Activated CD8-positive, alpha-beta memory T cell treated with anti-CD3 and anti-CD28 coated beads for 24 hours (primary cell): ENCODE results near the gene COX19.
"Not testable (repeated sequence)": the region's sequence is repeated elsewhere in the genome, so short reads cannot be mapped to it uniquely, and the experiment has no call there.

Source experiments
- DNase-seq: peaks from one replicate; pipeline ENCODE4 v3.0.0-alpha.2; 2020

The COX19 gene

GRCh38 chr7:976901-977325 is 1.6 kb upstream of the COX19 start:
- DNase-seq, result no peak

DNA sequence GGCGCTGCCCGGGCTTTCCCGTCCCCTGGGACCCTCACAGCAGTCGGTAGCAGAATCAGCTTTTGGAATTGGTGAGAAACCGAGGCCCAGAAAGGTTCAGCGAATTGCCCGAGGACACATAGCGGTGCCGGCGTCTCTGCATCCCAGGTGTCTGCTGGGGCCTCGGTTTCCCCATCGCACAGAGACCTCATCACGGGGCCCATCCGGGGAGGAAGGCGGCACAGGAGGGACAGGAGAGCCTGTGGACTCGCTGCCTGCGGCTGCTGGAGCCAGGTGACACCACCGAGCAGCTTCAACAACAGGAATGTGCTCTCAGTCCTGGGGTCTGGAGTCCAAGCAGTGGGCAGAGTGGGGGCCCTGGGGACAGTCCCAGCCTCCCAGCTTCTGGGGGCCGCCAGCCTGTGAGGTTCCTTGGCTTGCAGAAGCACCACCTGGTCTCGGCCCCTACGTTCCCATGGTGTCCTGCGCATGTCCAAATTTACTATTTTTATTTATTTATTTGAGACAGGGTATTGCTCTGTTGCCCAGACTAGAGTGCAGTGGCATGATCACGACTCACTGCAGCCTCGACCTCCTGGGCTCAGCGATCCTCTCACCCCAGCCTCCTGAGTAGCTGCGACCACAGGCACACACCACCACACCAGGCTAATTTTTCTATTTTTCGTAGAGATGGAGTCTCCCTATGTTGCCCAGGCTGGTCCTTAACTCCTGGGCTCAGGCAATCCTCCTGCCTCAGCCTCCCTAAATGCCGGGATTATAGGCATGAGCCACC is 539 bp upstream of the COX19 start:
- DNase-seq, result no peak

DNA sequence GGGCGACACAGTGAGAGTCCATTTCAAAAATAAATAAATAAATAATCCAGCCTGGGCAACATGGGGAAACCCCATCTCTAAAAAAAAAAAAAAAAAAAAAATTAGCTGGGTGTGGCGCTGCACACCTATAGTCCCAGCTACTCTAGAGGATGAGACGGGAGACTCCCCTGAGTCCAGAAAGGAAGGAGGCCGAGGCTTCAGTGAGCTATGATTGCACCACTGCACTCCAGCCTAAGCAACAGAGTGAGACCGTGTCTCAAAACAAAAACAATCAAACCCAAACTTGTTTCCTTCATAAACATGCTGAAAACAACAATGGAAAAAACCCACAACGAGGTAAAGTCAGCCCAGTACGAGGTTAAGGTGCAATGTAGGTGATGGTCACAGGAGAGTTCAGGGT is 1.2 kb downstream of the COX19 start:
- DNase-seq, result no peak

- DNase-seq, result no peak
These were observed 2.0 kb downstream of the COX19 start for GRCh38 chr7:973312-973711.

DNA sequence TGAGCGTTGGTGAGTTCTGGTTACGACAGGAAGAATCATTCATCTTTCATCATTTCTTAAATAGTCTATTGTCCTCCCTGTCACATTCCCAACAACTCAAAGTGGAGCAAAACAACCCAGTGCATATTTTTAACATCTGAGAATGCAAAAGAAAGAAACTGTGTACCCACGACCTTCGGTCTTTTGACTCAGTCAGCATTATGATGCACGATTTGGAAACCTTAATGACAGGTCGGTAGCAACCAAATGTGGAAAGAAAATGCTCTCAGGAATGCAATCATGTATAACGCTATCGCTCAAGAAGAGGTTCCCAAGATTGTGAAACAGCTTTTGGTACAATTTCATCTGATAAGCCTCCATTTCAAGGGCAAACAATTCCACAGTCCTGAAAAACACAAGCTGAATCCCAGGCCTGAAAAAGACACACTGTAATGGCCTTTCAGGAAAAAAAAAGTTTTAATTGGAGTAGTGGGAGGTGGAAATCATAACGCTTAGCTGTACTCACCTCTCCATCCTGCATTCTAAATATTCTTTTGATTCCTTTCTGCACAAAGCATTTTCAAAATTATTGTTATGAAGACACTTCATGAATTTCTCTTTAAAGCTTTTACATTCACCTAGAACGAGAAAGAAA is 2.6 kb downstream of the COX19 start:
- no peak for DNase-seq

- DNase-seq, result no peak
These were observed 3.2 kb downstream of the COX19 start for GRCh38 chr7:972110-972509.

DNA sequence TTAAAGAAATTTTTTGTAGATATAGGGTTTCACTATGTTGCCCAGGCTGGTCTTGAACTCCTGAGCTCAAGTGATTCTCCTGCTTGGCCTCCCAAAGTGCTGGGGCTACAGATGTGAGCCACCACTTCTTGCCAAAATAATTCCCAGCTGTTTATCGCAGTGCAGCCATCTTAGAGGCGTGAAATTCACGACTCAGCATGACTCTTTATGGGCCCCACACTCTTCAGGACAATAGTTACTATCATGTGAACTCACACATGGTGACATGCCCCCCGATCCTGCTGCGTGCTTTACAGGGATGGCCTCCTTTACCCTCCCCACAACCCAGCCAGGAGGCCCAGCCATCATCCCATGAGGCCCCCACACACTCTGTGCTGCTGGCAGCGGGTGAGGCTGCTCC is 4.6 kb downstream of the COX19 start:
- DNase-seq, result no peak

DNA sequence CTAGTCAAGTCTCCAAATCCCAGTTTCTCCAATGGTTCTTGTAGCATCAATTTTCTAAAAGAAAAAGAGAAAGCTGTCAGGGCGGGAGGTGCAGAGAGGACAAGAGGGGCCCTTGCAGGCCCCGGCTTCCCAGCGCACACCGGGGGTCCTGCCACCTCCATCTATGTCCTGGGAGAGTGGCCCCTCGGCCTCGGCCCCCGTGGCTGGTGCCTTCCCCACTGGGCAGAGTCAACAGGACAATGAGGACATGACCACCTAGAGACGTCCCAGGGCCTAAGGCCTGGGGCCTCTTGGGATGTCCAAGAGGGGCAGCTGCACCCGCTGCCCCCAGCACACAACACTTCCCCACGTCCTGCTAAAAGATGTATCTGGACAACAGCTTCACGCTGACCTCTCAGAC is 5.9 kb downstream of the COX19 start:
- no peak for DNase-seq

DNA sequence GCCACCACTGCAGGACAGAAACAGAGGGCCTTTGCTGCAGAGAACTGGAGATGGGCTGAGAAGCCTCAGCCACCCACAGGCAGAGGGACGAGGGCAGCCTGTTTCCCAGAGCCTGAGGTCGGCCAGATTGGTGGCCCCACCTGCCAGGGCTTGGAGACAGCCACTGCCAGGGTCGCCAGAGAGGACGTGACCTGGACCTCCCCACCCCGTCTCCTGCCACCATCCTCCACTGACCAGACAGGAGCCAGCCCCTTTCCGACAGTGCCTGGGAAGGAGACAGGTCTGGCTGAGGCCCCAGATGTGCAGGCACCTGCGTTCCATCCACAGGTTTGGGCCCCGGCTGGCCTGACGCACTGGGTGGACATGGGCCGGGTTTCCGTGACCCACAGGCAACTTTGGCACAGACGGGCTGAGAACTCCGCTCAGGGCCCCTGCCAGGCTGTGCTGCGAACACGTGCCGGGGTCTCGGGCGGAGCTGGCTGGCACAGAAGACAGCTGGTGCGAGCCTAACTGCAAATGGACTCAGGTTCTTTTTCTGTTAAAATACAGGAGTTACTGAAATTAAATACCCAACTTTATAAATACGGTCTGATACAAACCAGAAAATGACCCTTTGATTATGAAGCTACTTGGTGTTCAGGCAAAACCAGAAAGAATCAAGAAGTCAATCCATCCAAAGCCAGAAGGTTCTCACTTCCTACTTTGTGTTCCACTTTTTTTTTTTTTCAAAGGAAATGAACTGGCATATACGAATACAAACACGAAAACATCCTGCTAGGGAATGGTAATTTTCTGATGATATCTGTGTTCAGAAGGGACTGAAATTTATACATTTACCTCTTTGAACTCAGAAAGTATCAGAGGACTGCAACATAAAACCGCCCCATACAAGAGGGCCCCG is 6.9 kb downstream of the COX19 start:
- DNase-seq, result no peak

- no peak for DNase-seq
These were observed 7.8 kb downstream of the COX19 start for GRCh38 chr7:967361-968082.

DNA sequence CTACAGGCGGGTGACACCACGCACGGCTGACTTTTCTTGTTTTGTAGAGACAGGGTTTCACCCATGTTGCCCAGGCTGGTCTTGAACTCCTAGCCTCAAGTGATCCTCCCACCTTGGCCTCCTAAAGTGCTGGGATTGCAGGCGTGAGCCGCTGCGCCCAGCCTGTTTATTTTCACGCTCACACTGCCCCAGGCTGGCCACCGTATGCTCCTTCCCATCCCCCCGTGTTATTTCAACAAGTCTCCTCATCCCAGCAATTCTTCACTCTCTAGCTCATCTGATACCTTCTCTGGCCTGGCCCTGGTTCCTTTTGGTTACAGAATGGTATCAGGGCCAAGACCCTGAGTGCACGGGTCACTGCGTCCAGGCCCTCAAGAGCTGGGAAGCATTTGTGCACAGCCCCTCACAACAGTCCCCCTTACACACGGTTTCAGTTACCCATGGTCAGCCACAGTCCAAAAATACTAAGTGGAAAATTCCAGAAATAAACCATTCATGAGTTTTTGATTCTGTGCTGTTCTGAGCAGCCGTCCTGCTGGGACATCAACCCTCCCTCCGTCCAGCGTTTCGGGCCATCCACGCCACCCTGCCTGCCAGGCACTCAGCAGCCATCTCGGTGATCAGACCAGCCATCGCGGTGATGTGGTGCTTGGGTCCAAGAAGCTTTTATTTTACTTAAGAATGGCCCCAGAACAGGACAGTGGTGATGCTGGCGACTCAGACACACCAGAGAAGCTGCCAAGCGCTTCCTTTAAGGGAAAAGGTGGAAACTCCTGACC is 8.9 kb downstream of the COX19 start:
- DNase-seq, result no peak

DNA sequence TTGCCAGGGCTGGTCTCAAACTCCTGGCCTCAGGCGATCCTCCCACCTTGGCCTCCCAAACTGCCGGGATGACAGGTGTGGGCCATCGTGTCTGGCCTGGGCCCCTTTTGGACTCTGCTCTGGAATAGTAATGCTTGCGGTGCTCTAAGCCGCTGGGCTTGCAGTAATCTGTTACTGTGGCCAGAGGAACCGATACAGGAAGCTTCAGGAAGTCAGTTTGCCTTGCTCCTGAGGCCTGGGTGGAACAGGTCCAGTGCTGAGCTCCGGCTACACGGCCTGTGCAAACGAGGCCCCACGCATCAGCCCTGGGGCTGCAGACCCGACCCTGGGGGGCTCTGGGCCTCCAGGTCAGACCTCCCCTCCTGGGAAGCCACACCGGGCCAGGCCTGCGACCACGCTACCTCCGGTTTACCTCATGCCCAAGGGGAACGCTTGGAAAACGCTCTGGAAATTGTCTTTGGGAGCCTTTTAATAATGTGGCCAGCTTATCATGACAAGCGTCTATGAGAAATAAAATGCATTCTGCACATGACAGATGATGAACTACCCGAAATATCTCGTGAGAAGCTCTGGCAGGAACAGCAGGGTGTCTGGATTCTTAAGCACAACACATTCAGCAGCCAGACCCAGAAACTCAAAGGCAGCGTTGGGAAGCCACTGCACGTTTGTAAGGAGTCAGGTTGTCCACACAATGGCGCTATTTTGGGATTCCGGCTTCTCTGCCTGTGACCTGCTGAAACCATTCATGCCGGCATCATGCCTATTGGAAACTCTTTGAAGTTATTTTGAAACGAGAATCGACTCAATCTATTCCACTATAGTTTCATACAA is 10.7 kb downstream of the COX19 start:
- DNase-seq, result no peak

DNA sequence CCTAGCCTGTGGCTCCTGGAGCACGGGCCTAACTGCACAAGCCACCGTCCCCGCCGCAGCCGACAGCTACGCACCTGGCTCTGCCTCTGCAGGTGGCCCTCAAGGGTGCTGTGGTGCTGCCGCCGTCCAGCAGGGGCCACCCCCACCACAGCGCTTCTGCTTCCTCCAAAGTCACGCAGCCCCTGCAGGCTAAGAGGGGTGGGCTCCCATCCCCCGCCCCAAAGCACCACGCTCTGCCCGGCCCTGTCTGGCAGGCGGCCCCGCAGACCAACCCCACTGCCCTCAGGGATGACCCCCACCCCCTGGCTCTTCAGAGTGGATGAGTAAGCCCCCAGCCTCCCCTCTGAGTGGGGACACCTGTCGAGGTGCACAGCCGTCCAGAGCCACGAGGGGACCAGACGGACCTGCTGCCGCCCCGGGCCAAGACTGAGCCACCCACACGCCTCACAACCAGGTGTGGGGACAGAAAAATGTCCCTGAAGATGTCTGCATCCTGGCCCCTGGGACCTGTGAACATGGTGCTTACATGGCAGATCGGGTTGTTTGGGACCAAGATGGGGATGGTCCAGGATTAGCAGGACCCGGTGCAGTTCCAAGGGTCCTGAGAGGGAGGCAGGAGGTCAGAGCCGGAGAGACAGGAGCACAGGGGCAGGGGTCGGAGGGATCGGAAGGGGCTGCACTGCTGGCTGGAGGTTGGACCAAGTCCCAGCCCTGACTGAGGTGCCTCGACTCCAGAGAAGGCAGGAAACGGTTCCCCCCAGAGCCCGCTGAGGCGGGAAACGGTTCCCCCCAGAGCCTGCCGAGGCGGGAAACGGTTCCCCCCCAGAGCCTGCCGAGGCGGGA is 11.9 kb downstream of the COX19 start:
- DNase-seq, result no peak

DNA sequence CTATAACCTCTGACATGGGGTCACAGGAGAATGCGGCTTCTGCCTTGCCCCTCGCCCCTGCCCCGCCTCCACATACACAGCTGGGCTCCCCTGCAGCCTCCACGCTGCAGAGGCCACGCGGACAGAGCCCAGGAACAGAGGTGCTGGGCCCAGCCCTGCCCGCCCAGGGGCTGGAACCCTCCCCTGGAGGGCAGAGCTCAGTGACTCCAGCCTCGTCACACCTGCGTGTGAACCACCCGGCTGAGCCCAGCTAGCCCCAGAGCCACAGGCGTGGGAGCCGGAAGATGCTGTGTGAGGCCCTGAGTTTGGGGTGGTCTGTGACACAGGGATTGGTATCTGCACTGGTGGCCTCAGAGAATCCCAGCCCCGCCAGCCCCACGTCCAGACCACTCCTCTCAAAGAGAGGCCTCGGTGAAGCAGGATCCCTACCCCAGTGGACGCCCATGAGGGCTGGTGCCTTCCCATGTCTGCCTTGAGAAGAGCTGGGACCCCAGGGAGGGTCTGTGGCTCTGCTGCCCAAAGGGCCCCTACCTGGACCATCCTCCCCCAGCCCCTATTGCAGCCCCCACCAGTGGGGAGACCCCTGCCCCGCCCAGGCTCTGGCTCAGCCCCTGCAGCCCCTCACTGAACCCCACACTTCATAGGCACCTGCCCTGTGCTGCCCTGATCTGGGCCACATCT is 12.8 kb downstream of the COX19 start:
- no peak for DNase-seq

DNA sequence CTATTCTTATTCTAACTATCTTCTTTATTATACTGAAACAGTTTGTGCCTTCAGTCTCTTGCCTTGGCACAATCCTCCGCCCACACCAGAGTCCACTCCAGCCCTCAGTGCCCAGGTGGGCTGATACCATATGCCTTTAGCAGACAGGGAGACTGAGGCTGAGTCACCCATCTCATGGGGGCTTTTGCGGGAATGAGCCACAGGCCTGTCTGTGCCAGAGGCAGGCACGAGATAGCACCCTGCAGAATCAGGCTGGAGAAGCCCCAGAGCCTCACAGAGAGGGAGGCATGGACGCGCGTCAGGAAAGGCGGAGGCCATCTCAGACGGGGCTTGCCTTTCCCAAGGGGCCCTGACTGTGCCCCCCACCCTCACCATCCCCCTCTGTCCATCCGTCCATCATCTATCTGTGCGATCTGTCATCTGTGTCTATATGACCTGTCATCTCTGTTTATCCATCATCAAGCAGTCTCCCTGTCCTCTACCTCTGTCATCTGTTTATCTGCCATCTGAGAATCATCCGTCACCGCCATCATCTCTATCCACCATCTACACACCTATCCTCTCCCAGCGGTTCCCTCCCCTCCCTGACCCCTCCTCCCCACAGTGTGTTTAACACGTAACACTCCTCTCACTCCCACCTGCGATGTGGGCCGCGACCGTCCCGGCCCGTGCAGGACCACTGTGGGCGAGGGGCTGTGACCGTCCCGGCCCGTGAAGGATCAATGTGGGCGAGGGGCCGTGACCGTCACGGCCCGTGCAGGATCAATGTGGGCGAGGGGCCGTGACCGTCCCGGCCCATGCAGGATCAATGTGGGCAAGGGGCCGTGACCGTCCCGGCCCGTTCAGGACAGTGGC is 13.6 kb downstream of the COX19 start:
- no peak for DNase-seq

GRCh38 chr7:960972-961371 is 14.4 kb downstream of the COX19 start:
- not testable (repeated sequence) for DNase-seq

DNA sequence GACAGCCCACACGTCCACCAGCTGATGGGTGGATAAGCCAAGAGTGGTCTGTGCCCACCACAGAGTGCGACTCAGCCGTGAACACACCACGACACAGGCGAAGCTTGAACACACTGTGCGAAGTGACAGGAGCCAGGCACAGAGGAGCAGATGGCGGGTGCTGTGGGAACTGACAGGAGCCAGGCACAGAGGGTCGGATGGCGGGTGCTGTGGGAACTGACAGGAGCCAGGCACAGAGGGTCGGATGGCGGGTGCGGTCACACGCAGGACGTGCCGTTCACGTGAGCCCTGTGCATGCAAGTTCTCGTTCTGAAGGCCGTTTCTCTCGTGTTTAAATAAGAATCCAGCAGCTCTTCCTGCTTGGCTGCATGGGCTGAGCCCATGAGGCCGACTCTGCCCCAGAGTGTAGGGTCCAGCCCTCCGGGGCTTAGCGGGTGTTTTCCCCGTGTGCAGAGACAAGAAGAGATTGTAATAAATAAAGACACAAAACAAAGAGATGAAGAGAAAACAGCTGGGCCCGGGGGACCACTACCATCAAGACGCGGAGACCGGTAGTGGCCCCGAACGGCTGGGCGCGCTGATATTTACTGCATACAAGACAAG is 15.0 kb downstream of the COX19 start:
- no peak for DNase-seq

- DNase-seq, result not testable (repeated sequence)
These were observed 15.6 kb downstream of the COX19 start for GRCh38 chr7:959740-960139.
